ENCODE measurements around the gene RBM28.

The RBM28 gene

DNA sequence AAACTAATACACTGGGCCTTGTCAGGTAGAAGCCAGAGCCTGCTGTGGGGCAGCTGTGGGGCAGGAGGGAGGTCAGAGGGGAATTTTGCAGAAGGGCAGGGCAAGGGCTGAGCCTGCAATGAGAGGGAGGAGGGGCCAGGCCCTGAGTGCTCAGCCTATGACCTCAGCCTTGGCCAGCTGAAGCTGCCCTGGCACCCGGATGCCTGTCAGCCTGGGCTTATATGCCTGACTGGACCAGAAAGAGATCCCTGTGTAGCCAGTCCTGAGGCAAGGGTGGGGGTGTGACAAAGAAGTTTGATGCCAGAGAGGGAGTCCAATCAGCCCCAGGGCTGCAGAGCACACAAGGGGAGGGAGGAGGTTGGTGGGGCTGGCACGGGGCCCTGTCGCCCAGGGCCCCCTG, 40.1 kb upstream of the RBM28 start:
- H3K4me3 ChIP-seq (ENCODE audit: low read depth, low read length) = no peak overlapping the region
- H3K36me3 ChIP-seq = no peaks in the 10 kb centered on the region
- H3K27me3 ChIP-seq (ENCODE audit: insufficient read depth, low read depth, severe bottlenecking) = no peaks in the 10 kb centered on the region
- no peak overlapping the region for H3K27ac ChIP-seq
- TF ChIP-seq, protein P1, sequence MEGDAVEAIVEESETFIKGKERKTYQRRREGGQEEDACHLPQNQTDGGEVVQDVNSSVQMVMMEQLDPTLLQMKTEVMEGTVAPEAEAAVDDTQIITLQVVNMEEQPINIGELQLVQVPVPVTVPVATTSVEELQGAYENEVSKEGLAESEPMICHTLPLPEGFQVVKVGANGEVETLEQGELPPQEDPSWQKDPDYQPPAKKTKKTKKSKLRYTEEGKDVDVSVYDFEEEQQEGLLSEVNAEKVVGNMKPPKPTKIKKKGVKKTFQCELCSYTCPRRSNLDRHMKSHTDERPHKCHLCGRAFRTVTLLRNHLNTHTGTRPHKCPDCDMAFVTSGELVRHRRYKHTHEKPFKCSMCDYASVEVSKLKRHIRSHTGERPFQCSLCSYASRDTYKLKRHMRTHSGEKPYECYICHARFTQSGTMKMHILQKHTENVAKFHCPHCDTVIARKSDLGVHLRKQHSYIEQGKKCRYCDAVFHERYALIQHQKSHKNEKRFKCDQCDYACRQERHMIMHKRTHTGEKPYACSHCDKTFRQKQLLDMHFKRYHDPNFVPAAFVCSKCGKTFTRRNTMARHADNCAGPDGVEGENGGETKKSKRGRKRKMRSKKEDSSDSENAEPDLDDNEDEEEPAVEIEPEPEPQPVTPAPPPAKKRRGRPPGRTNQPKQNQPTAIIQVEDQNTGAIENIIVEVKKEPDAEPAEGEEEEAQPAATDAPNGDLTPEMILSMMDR (IDR thresholded peaks at IDR 0.05; ENCODE audit: low read depth, low read length) = no peak
- no peaks in the 10 kb centered on the region for H3K9me3 ChIP-seq (ENCODE audit: severe bottlenecking)
- DNase-seq = no peak

GRCh38 chr7:128381161-128381821, 37.6 kb upstream of the RBM28 start:
- DNase-seq = peak; percentile 55
- H3K4me3 ChIP-seq (ENCODE audit: low read depth, low read length) = no peak overlapping the region
- no peaks in the 10 kb centered on the region for H3K27me3 ChIP-seq (ENCODE audit: insufficient read depth, low read depth, severe bottlenecking)
- no peaks in the 10 kb centered on the region for H3K9me3 ChIP-seq (ENCODE audit: severe bottlenecking)
- TF ChIP-seq, protein P1 (IDR thresholded peaks at IDR 0.05; ENCODE audit: low read depth, low read length) = peak; percentile 82
- no peak overlapping the region for H3K27ac ChIP-seq
- no peaks in the 10 kb centered on the region for H3K36me3 ChIP-seq

- DNase-seq = no peak
- Histone ChIP-seq H3K36me3 (no peaks in the 10 kb centered on the region), H3K9me3 (ENCODE audit: severe bottlenecking) (no peaks in the 10 kb centered on the region), H3K27ac (no peak overlapping the region), H3K27me3 (ENCODE audit: insufficient read depth, low read depth, severe bottlenecking) (no peaks in the 10 kb centered on the region), H3K4me3 (ENCODE audit: low read depth, low read length) (no peak overlapping the region)
- TF ChIP-seq, protein P1 (IDR thresholded peaks at IDR 0.05; ENCODE audit: low read depth, low read length) = no peak
Observed at GRCh38 chr7:128380483-128381106, 36.9 kb upstream of the RBM28 start.

DNA sequence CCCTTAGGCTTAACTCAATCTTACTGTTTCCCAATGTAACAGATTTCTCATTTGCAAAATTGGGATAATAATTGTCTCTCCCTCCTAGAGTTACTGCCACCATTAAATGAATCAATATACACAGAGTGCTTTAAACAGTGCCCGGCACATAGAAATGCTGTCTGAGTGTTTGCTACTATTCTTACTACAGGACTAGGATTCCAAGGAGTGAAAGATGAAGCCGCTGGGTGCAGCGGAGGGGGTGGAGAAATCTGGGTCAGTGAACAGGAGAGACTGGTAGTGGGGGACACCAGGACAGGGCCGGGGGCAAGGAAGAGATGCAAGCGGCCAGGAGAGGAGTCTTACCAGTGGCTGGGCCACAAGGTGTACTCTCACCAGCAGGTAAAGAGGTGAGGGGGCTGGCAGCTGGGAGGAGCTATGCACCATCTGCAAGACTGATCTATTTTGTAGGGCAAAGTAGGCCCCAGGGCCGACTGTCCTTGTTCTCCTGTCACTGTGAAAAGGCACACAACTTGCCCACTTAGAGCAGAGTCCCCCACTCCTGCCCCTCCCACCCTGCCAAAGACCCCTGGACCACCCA, 36.3 kb upstream of the RBM28 start:
- H3K4me3 ChIP-seq (ENCODE audit: low read depth, low read length) = no peak overlapping the region
- H3K27ac ChIP-seq = no peak overlapping the region
- TF ChIP-seq, protein P1 (IDR thresholded peaks at IDR 0.05; ENCODE audit: low read depth, low read length) = no peak
- no peak for DNase-seq
- H3K27me3 ChIP-seq (ENCODE audit: insufficient read depth, low read depth, severe bottlenecking) = no peaks in the 10 kb centered on the region
- no peaks in the 10 kb centered on the region for H3K9me3 ChIP-seq (ENCODE audit: severe bottlenecking)
- no peaks in the 10 kb centered on the region for H3K36me3 ChIP-seq

GRCh38 chr7:128378637-128379036, 34.9 kb upstream of the RBM28 start:
- H3K4me3 ChIP-seq (ENCODE audit: low read depth, low read length) = no peak overlapping the region
- H3K9me3 ChIP-seq (ENCODE audit: severe bottlenecking) = no peaks in the 10 kb centered on the region
- no peak for DNase-seq
- no peaks in the 10 kb centered on the region for H3K36me3 ChIP-seq
- no peaks in the 10 kb centered on the region for H3K27me3 ChIP-seq (ENCODE audit: insufficient read depth, low read depth, severe bottlenecking)
- H3K27ac ChIP-seq = no peak overlapping the region
- TF ChIP-seq, protein P1 (IDR thresholded peaks at IDR 0.05; ENCODE audit: low read depth, low read length) = no peak

Measured in WERI-Rb-1 (cell line).